ENCODE data around the gene TIRAP.

Gene TIRAP

GRCh38 chr11:126336671-126337101 is 53.8 kb downstream of the TIRAP start:
- Histone ChIP-seq H3K36me3 (replicated peaks; ENCODE audit: insufficient read depth, low read length) (no peaks in the 10 kb centered on the region; the same call in 1 of the 2 replicates), H3K79me2 (ENCODE audit: low read length) (peaks cover 35% of the 10 kb centered on the region), H3K9ac (ENCODE audit: low read length) (no peak overlapping the region)

GRCh38 chr11:126337126-126337473 is 54.2 kb downstream of the TIRAP start:
- no peak overlapping the region for H3K9ac ChIP-seq (ENCODE audit: low read length)
- H2AFZ ChIP-seq (ENCODE audit: low read length) = no peak overlapping the region
- no peak overlapping the region for H3K4me3 ChIP-seq (ENCODE audit: low read length)
- H3K27ac ChIP-seq (ENCODE audit: low read length) = no peak overlapping the region
- H3K36me3 ChIP-seq (replicated peaks; ENCODE audit: insufficient read depth, low read length) = no peaks in the 10 kb centered on the region; the same call in 1 of the 2 replicates
- no peak for DNase-seq
- no peak overlapping the region for H3K4me2 ChIP-seq (ENCODE audit: low read depth, low read length)
- H3K27me3 ChIP-seq (replicated peaks; ENCODE audit: insufficient read depth, low read length) = no peaks in the 10 kb centered on the region
- no peaks in the 10 kb centered on the region for H3K9me3 ChIP-seq (replicated peaks; ENCODE audit: insufficient read depth, low read length)
- no peaks in the 10 kb centered on the region for H4K20me1 ChIP-seq (ENCODE audit: insufficient read depth, low read length)
- no peaks in the 10 kb centered on the region for H3K9me2 ChIP-seq (replicated peaks; ENCODE audit: insufficient read depth, low read length)
- no peaks in the 10 kb centered on the region for H3K4me1 ChIP-seq (ENCODE audit: low read length)
- H3F3A ChIP-seq (ENCODE audit: insufficient read depth, low read length) = no peaks in the 10 kb centered on the region
- H3K79me2 ChIP-seq (ENCODE audit: low read length) = peaks cover 33% of the 10 kb centered on the region
- TF ChIP-seq CTCF (IDR thresholded peaks at IDR 0.05; ENCODE audit: low read length) (no peak), EZH2 (optimal IDR thresholded peaks at IDR 0.05; ENCODE audit: low read depth, low read length) (no peak), EZH2phosphoT487 (IDR thresholded peaks at IDR 0.05; ENCODE audit: low read length) (no peak)

More at GRCh38 chr11:126336671-126337101, 53.8 kb downstream of the TIRAP start:
- H3K9me2 ChIP-seq (replicated peaks; ENCODE audit: insufficient read depth, low read length) = no peaks in the 10 kb centered on the region
- no peaks in the 10 kb centered on the region for H3K27me3 ChIP-seq (replicated peaks; ENCODE audit: insufficient read depth, low read length)
- no peak for DNase-seq
- no peaks in the 10 kb centered on the region for H4K20me1 ChIP-seq (ENCODE audit: insufficient read depth, low read length)
- no peaks in the 10 kb centered on the region for H3K4me1 ChIP-seq (ENCODE audit: low read length)
- H3K4me3 ChIP-seq (ENCODE audit: low read length) = no peak overlapping the region
- no peaks in the 10 kb centered on the region for H3F3A ChIP-seq (ENCODE audit: insufficient read depth, low read length)
- no peak overlapping the region for H3K4me2 ChIP-seq (ENCODE audit: low read depth, low read length)
- H3K9me3 ChIP-seq (replicated peaks; ENCODE audit: insufficient read depth, low read length) = no peaks in the 10 kb centered on the region
- H3K27ac ChIP-seq (ENCODE audit: low read length) = no peak overlapping the region
- no peak for TF ChIP-seq EZH2 (optimal IDR thresholded peaks at IDR 0.05; ENCODE audit: low read depth, low read length)
- no peak for TF ChIP-seq EZH2phosphoT487 (IDR thresholded peaks at IDR 0.05; ENCODE audit: low read length)
- no peak for TF ChIP-seq CTCF (IDR thresholded peaks at IDR 0.05; ENCODE audit: low read length)
- H2AFZ ChIP-seq (ENCODE audit: low read length) = no peak overlapping the region

- Histone ChIP-seq H3F3A (ENCODE audit: insufficient read depth, low read length) (no peaks in the 10 kb centered on the region), H3K36me3 (replicated peaks; ENCODE audit: insufficient read depth, low read length) (no peaks in the 10 kb centered on the region; the same call in 1 of the 2 replicates), H3K4me1 (ENCODE audit: low read length) (no peaks in the 10 kb centered on the region), H3K9me3 (replicated peaks; ENCODE audit: insufficient read depth, low read length) (no peaks in the 10 kb centered on the region), H3K9ac (ENCODE audit: low read length) (no peak overlapping the region), H3K4me2 (ENCODE audit: low read depth, low read length) (no peak overlapping the region), H3K4me3 (ENCODE audit: low read length) (no peak overlapping the region), H3K27ac (ENCODE audit: low read length) (no peak overlapping the region), H3K79me2 (ENCODE audit: low read length) (peaks cover 27% of the 10 kb centered on the region), H2AFZ (ENCODE audit: low read length) (no peak overlapping the region), H4K20me1 (ENCODE audit: insufficient read depth, low read length) (no peaks in the 10 kb centered on the region), H3K9me2 (replicated peaks; ENCODE audit: insufficient read depth, low read length) (no peaks in the 10 kb centered on the region), H3K27me3 (replicated peaks; ENCODE audit: insufficient read depth, low read length) (no peaks in the 10 kb centered on the region)
- DNase-seq = no peak
- TF ChIP-seq EZH2 (optimal IDR thresholded peaks at IDR 0.05; ENCODE audit: low read depth, low read length) = no peak
- TF ChIP-seq CTCF (IDR thresholded peaks at IDR 0.05; ENCODE audit: low read length) = no peak
- no peak for TF ChIP-seq EZH2phosphoT487 (IDR thresholded peaks at IDR 0.05; ENCODE audit: low read length)
These were observed 54.8 kb downstream of the TIRAP start for GRCh38 chr11:126337474-126338241.

Data from MM.1S (cell line).